Left forelimb (tissue), 1 donor: ENCODE measurements around the gene MPV17.
"Not testable (repeated sequence)": the region's sequence is repeated elsewhere in the genome, so short reads cannot be mapped to it uniquely, and the experiment has no call there.

ENCODE experiments used
- DNase-seq: peaks from one replicate; pipeline ENCODE4 v3.0.0-alpha.2; 2018; ENCODE audit warnings: low spot score

Gene MPV17

GRCh38 chr2:27322301-27322765 is 564 bp downstream of the MPV17 start:
- DNase-seq, result no peak

DNA sequence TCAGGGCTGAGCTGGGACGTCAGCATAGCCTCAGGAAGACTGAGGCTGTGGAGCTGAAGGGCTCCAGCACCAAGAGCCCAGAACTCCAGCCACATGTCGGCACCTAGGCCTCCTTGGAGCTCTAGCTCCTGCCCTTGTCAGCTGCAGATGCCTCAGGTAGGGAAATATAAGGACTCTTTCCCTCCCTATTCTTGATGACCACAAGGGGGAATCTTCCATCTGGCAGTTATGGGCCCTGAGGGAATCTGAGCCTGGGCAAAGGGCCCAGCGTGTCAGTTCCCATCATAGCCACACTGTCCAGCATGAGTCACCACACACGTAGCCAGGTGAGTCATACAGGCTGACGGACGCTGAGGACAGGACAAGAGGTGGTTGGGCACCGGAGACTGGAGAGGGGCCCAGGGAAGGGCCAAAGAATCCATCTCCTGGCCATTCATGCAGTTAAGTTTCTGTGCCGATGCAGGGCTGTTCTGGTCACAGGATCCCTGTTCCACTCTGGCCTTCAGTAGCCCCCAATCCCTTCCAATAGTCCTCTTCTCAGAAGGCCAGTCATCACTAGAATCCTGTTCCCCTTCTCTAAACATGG is 1.8 kb downstream of the MPV17 start:
- DNase-seq, result no peak

- DNase-seq, result not testable (repeated sequence)
These were observed 3.1 kb downstream of the MPV17 start for GRCh38 chr2:27319839-27320238.

- no peak for DNase-seq
These were observed 6.1 kb downstream of the MPV17 start for GRCh38 chr2:27316655-27317412.

DNA sequence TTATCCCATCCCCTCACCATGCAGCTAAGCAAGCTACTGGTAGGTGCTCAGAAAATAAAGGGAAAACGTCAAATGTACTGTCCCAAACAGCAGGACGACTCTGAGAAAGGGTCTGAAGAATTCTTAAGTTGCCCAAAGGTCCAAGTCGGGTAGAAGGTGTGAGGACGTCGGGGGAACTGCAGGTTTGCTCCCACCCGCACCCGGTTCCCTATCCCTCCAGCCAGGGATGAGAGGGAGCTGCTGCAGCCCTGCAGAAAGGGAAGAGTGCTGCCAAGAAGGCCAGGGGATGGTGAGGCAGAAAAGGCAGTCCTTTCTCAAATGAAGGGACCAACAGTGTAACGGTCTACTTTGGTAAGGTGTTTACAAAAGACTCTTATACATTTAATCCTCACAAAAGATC is 7.8 kb downstream of the MPV17 start:
- DNase-seq, result no peak

GRCh38 chr2:27314709-27315108 is 8.2 kb downstream of the MPV17 start:
- DNase-seq, result no peak

DNA sequence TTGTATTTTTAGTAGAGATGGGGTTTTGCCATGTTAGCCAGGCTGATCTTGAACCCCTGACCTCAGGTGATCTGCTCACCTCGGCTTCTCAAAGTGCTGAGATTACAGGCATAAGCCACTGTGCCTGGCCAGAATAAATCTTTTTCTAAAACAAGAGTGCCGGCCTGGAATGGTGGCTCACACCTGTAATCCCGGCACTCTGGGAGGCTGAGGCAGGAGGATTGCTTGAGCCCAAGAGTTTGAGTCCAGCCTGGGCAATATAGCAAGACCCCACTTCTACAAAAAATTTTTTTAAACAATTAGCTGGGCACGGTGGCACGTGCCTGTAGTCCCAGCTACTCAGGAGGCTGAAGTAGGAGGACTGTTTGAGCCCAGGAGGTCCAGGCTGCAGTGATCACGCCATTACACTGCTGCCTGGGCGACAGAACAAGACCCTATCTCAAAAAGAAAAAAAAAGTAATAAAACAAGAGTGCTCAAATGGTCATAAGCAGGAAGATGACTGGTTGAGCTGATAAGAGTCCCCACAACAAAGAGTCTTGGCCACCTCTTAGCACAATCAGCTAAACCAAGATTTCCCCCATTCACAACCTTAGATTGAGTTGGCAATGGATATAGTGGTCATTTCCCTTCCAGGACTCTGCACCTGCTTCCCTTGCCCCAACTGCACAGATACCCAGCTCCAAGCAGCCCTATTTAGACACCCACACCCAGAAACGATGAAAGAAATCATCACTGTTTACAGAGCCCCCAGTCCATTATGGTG is 8.8 kb downstream of the MPV17 start:
- DNase-seq, result no peak

DNA sequence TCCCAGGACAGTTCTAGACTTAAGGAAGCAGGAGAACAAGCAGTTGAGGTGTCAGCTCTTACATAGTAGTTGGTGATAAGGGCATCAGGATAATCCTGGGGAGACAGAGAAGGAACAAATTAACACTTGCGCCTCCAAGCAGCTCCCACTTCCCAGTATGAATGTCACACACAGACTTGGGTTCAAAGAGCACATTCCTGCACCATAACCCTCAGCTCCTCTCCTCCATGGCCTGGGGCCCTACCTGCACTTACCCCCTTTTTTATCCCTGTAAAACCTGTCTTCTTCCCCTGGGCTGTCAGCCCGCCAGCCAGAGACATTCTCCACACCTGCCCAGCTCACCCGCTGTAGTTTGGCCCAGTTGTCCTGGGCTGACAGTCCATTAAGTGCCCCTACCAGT is 10.7 kb downstream of the MPV17 start:
- no peak for DNase-seq

DNA sequence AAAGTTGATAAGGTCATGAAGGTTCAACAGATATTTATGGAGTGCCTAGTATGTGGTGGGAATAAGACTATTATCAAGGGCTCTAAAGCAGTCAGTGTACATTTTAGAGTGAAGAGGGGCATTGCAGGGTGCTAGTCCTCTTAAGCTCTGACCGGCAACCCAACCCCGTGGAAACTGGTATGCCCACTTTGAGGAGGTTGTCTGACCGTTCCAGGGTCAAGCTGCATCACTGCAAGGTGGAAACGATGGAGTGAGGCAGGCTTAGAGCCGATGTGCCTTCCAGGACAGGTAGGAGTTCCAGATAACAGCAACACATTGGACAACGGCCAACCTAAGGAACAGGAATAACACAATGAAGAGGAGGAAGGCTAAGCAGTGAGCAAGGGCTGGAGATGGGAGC is 13.2 kb downstream of the MPV17 start:
- DNase-seq, result no peak

- peak; percentile 72 for DNase-seq
These were observed 14.5 kb downstream of the MPV17 start, which contains the start of gene UCN for GRCh38 chr2:27308359-27308881. UCN (minus strand) TSS chr2:27308445; CDS start chr2:27307895, 550 bp downstream.

DNA sequence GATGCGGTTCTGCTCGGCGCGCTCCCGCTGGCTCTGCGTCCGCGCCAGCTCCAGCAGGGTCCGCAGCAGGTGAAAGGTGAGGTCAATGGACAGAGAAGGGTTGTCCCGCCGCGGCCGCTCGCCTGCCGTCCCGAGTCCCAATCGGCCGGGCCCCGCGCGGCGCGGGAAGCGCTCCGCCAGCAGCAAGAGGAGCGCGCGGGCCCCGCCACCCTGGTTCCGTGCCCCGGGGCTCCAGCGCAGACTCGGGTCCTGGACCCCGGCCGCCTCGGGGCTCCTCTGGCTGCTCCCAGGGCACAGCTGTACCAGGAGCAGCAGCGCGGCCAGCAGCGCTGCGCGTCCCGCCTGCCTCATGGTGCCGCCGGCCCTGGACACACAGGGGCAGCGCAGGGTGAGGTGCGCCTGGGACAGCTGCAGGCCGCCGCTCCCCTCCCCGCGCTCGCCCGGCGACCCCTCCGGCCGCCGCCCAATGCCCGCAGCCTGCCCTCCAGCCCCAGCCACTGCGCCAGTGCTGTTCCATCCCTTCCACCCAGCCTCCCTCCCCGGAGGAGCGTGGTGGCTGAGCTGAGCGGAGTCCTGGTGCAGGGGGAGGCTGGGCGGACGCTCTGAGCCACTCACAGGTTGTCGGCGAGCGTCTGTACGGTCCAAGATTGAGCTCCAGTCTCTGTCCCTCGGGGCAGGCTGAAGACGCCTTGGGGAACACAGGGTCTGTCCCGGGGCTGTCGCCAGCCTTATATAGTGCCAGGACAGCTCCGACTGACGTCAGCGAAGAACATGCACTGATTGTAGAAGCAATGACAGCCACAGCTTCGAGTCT is 15.1 kb downstream of the MPV17 start:
- DNase-seq, result no peak

- no peak for DNase-seq
These were observed 15.7 kb downstream of the MPV17 start for GRCh38 chr2:27307287-27307544.

DNA sequence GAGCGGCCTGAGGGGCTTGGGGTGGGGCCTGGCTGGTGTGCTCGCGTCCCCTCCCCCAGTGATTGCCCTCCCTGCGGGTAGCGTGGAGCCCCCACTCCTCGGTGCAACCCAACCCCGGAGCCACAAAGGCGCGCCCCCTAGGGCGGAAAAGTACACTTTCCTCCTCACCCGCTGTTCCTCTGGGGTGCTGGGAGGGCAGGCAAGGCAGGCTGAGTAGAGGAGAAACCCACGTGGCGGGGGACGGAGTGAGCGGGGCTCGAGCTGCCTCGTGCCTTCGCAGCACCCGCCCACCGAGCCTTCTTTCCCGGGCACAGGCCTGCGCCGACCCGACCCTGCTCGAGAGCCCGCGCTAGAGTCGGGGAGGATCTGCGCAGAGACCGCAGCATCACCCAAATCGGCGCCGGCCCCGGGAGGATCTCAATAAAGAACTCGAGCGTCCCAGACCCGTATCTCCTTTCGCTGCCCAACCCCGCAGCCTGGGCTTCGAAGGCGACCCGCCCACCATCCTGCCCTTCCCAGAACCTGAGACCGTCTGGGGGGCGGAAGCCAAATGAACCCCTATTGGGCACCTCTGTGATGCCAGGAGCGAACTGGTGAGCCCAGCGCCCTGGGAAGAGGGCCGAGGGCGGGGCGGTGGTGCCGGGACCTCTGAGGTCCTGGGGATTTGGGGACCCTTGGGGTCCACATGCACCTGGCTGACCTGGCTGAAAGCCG is 16.2 kb downstream of the MPV17 start:
- DNase-seq, result no peak

- DNase-seq, result no peak
These were observed 16.8 kb downstream of the MPV17 start for GRCh38 chr2:27306136-27306535.

DNA sequence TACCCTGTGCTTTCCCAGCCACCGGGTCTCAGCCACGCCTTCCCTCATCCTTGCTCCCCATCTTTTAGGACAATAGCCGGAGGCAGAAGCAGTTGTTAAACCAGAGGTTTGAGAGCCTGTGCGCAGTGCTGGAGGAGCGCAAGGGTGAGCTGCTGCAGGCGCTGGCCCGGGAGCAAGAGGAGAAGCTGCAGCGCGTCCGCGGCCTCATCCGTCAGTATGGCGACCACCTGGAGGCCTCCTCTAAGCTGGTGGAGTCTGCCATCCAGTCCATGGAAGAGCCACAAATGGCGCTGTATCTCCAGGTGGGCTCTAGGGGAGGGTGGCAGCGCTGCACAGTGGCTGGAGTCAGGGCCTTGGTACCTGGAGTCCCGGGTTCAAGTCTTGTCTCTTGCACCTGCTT is 17.4 kb downstream of the MPV17 start:
- DNase-seq, result no peak

GRCh38 chr2:27304488-27305240 is 18.2 kb downstream of the MPV17 start:
- no peak for DNase-seq

- no peak for DNase-seq
These were observed 19.5 kb downstream of the MPV17 start for GRCh38 chr2:27303093-27304025.

DNA sequence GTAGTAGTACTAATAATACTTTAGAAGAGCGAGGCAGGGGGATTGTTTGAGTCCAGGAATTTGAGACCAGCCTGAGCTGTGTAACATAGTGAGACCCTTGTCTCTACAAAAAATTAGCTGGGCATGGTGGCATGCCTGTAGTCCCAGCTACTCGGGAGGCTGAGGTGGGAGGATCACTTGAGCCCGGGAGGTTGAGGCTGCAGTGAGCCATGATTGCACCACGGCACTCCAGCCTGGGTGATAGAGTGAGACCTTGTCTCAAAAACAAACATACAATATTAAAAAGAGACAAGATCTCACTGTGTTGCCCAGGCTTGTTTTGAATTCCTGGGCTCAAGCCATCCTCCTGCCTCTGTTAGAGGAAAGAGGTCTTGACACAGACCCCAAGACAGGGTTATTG is 22.3 kb downstream of the MPV17 start:
- DNase-seq, result not testable (repeated sequence)

GRCh38 chr2:27298391-27299080 is 24.4 kb downstream of the MPV17 start:
- no peak for DNase-seq
